ENCODE measurements around the gene GALNT6. TPM values are rescaled to one million over a fixed set of nuclear protein-coding genes. Genes with fewer than 3 reads are reported as not detected.
A peak's percentile ranks its signal among the peaks of the same experiment; 100 is the strongest.
"Not testable (repeated sequence)": the region's sequence is repeated elsewhere in the genome, so short reads cannot be mapped to it uniquely, and the experiment has no call there.

Gene GALNT6
- total RNA-seq, 2 donors from 2014 or later, result 2.5 to 8.8 TPM

GRCh38 chr12:51348116-51348515 is 43.1 kb downstream of the GALNT6 start:
- no peak overlapping the region for H3K27ac Mint-ChIP-seq
- DNase-seq (ENCODE audit: low spot score in 2 of 2) (no peak), ATAC-seq (no peak)
- H3K9me3 Mint-ChIP-seq, result no peaks in the 10 kb centered on the region
- H3K36me3 Mint-ChIP-seq, result no peaks in the 10 kb centered on the region

GRCh38 chr12:51346581-51346980 is 44.6 kb downstream of the GALNT6 start, which contains the start of gene CELA1:
Gene CELA1, minus strand, starts transcription at chr12:51346679. Its CDS starts 41 bp downstream, at chr12:51346638.
- no peak within 1 kb of the TSS for H3K27ac Mint-ChIP-seq
- H3K9me3 Mint-ChIP-seq, result no peaks in the 10 kb centered on the region
- no peak for ATAC-seq

GRCh38 chr12:51345681-51346080 is 45.5 kb downstream of the GALNT6 start:
- ATAC-seq (no peak), DNase-seq (ENCODE audit: low spot score in 2 of 2) (no peak)
- no peaks in the 10 kb centered on the region for H3K36me3 Mint-ChIP-seq
- H3K9me3 Mint-ChIP-seq, result no peaks in the 10 kb centered on the region
- H3K27ac Mint-ChIP-seq, result no peak overlapping the region

More at GRCh38 chr12:51346581-51346980, 44.6 kb downstream of the GALNT6 start, which contains the start of gene CELA1:
- H3K36me3 Mint-ChIP-seq, result no peaks in the 10 kb centered on the region
- DNase-seq (ENCODE audit: low spot score in 2 of 2), result no peak

- DNase-seq (ENCODE audit: low spot score in 2 of 2) (no peak), ATAC-seq (peak in 1 of 2 donors; percentile 65)
- H3K27ac Mint-ChIP-seq, result no peak overlapping the region
- H3K9me3 Mint-ChIP-seq, result no peaks in the 10 kb centered on the region
- H3K36me3 Mint-ChIP-seq, result no peaks in the 10 kb centered on the region
Observed at GRCh38 chr12:51343201-51343600, 48.0 kb downstream of the GALNT6 start.

- ATAC-seq (no peak), DNase-seq (ENCODE audit: low spot score in 2 of 2) (no peak)
- H3K36me3 Mint-ChIP-seq, result no peaks in the 10 kb centered on the region
- no peaks in the 10 kb centered on the region for H3K9me3 Mint-ChIP-seq
- H3K27ac Mint-ChIP-seq, result no peak overlapping the region
Observed at GRCh38 chr12:51342416-51342815, 48.8 kb downstream of the GALNT6 start.

- ATAC-seq (peak; percentile 71 to 87), DNase-seq (ENCODE audit: low spot score in 2 of 2) (peak in 1 of 2 donors; percentile 71)
- no peaks in the 10 kb centered on the region for H3K9me3 Mint-ChIP-seq
- peak overlapping the region; percentile 43 to 50 for H3K27ac Mint-ChIP-seq
- no peaks in the 10 kb centered on the region for H3K36me3 Mint-ChIP-seq
Observed at GRCh38 chr12:51341251-51342007, 49.8 kb downstream of the GALNT6 start.

- ATAC-seq (no peak), DNase-seq (ENCODE audit: low spot score in 2 of 2) (no peak)
- Mint-ChIP-seq H3K27ac (no peak overlapping the region), H3K9me3 (no peaks in the 10 kb centered on the region), H3K36me3 (no peaks in the 10 kb centered on the region)
Observed at GRCh38 chr12:51339750-51340149, 51.5 kb downstream of the GALNT6 start.

GRCh38 chr12:51337336-51337735 is 53.9 kb downstream of the GALNT6 start:
- H3K9me3 Mint-ChIP-seq; ATAC-seq; H3K36me3 Mint-ChIP-seq; DNase-seq (ENCODE audit: low spot score in 2 of 2); H3K27ac Mint-ChIP-seq: not testable (repeated sequence)

- Mint-ChIP-seq H3K36me3 (no peaks in the 10 kb centered on the region), H3K27ac (no peak overlapping the region), H3K9me3 (no peaks in the 10 kb centered on the region)
- ATAC-seq (no peak), DNase-seq (ENCODE audit: low spot score in 2 of 2) (no peak)
Observed at GRCh38 chr12:51335931-51336330, 55.3 kb downstream of the GALNT6 start.

GRCh38 chr12:51334764-51335163 is 56.4 kb downstream of the GALNT6 start:
- H3K36me3 Mint-ChIP-seq, result no peaks in the 10 kb centered on the region
- no peak for ATAC-seq
- no peak for DNase-seq (ENCODE audit: low spot score in 2 of 2)
- no peaks in the 10 kb centered on the region for H3K9me3 Mint-ChIP-seq
- no peak overlapping the region for H3K27ac Mint-ChIP-seq

- no peaks in the 10 kb centered on the region for H3K36me3 Mint-ChIP-seq
- no peak for ATAC-seq
- no peak overlapping the region for H3K27ac Mint-ChIP-seq
- H3K9me3 Mint-ChIP-seq, result no peaks in the 10 kb centered on the region
- no peak for DNase-seq (ENCODE audit: low spot score in 2 of 2)
Observed at GRCh38 chr12:51333536-51333935, 57.7 kb downstream of the GALNT6 start.

GRCh38 chr12:51330186-51330585 is 61.0 kb downstream of the GALNT6 start:
- peak overlapping the region; percentile 3 to 74 for H3K27ac Mint-ChIP-seq
- no peaks in the 10 kb centered on the region for H3K9me3 Mint-ChIP-seq
- no peaks in the 10 kb centered on the region for H3K36me3 Mint-ChIP-seq
- ATAC-seq (no peak), DNase-seq (ENCODE audit: low spot score in 2 of 2) (no peak)

- DNase-seq (ENCODE audit: low spot score in 2 of 2), result no peak
- peak; percentile 6 to 74 for ATAC-seq
- H3K27ac Mint-ChIP-seq, result peak overlapping the region; percentile 3 to 74
- H3K9me3 Mint-ChIP-seq, result no peaks in the 10 kb centered on the region
- no peaks in the 10 kb centered on the region for H3K36me3 Mint-ChIP-seq
Observed at GRCh38 chr12:51329742-51330141, 61.5 kb downstream of the GALNT6 start.

- no peak for ATAC-seq
- no peaks in the 10 kb centered on the region for H3K36me3 Mint-ChIP-seq
- DNase-seq (ENCODE audit: low spot score in 2 of 2), result no peak
- H3K27ac Mint-ChIP-seq, result peak overlapping the region in 1 of 2 donors; percentile 74
- no peaks in the 10 kb centered on the region for H3K9me3 Mint-ChIP-seq
Observed at GRCh38 chr12:51328587-51328986, 62.6 kb downstream of the GALNT6 start.

- Mint-ChIP-seq H3K9me3 (no peaks in the 10 kb centered on the region), H3K27ac (peak overlapping the region; percentile 85 to 92), H3K36me3 (peaks cover 6 to 9% of the 10 kb centered on the region in 2 donors)
- DNase-seq (ENCODE audit: low spot score in 2 of 2), result no peak
- no peak for ATAC-seq
Observed at GRCh38 chr12:51326698-51327439, 64.3 kb downstream of the GALNT6 start.

GRCh38 chr12:51324953-51325352 is 66.3 kb downstream of the GALNT6 start:
- Mint-ChIP-seq H3K36me3 (peaks cover 10 to 18% of the 10 kb centered on the region in 2 donors), H3K27ac (peak overlapping the region; percentile 10 to 97), H3K9me3 (no peaks in the 10 kb centered on the region)
- ATAC-seq, result no peak
- no peak for DNase-seq (ENCODE audit: low spot score in 2 of 2)
